MM.1S (cell line): ENCODE data around the gene HOXC11.

Experiments used
- EZH2 ChIP-seq: fragments of 300-600 bp; sonication (generic); optimal IDR thresholded peaks from 2 replicates; pipeline ENCODE3; 2017; ENCODE audit warnings: low read depth, mild to moderate bottlenecking, antibody characterized with exemption, low read length, mixed read lengths
- EZH2phosphoT487 ChIP-seq: fragments of 300-600 bp; sonication (generic); IDR thresholded peaks from 2 replicates; pipeline ENCODE4 v1.6.1; 2018; ENCODE audit warnings: antibody characterized with exemption, low read length
- TF ChIP-seq, protein P1 (sequence below): fragments of 300-600 bp; sonication (generic); IDR thresholded peaks from 2 replicates; pipeline ENCODE4 v1.5.1; 2016; ENCODE audit warnings: antibody characterized with exemption, low read length, mixed read lengths

DNA sequence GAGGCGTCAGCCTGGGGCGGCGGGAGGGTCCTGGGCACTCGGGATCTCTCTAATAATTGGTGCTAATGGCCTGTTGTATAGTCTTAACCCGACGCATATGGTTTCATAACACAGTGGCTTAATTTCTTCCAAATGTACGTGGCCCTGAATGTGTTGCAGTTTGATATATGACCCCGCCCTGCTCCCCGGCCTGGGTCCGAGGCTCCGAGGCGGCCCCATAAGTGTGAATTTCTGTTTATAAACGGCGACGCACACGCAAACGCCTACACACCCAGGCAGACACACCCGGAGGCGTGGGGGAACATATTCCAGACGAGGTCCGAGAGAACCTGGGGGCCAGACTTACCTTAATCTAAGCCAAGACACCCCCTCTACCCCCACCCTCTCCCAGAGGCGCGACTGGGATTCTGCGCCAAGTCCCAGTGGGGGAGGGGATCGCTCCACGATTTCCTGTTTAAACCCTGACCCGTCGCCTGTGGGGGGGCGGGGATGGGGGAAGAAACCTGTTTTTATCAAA, 45.6 kb downstream of the HOXC11 start:
- TF ChIP-seq, protein P1, sequence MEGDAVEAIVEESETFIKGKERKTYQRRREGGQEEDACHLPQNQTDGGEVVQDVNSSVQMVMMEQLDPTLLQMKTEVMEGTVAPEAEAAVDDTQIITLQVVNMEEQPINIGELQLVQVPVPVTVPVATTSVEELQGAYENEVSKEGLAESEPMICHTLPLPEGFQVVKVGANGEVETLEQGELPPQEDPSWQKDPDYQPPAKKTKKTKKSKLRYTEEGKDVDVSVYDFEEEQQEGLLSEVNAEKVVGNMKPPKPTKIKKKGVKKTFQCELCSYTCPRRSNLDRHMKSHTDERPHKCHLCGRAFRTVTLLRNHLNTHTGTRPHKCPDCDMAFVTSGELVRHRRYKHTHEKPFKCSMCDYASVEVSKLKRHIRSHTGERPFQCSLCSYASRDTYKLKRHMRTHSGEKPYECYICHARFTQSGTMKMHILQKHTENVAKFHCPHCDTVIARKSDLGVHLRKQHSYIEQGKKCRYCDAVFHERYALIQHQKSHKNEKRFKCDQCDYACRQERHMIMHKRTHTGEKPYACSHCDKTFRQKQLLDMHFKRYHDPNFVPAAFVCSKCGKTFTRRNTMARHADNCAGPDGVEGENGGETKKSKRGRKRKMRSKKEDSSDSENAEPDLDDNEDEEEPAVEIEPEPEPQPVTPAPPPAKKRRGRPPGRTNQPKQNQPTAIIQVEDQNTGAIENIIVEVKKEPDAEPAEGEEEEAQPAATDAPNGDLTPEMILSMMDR = no peak
- TF ChIP-seq EZH2phosphoT487 = no peak
- TF ChIP-seq EZH2 = no peak
